Fibroblast of skin of left quadriceps (primary cell): Measurements from ENCODE around the gene NAGLU.
"Not testable (repeated sequence)": the region's sequence is repeated elsewhere in the genome, so short reads cannot be mapped to it uniquely, and the experiment has no call there.

Source experiments
- DNase-seq, 2 experiments: peaks; one replicate each; pipeline ENCODE4 v3.0.0-alpha.2; 2013; ENCODE audit warnings: low read depth in 2 of 2

NAGLU gene

GRCh38 chr17:42521666-42522262, 14.3 kb upstream of the NAGLU start:
- DNase-seq: no peak

DNA sequence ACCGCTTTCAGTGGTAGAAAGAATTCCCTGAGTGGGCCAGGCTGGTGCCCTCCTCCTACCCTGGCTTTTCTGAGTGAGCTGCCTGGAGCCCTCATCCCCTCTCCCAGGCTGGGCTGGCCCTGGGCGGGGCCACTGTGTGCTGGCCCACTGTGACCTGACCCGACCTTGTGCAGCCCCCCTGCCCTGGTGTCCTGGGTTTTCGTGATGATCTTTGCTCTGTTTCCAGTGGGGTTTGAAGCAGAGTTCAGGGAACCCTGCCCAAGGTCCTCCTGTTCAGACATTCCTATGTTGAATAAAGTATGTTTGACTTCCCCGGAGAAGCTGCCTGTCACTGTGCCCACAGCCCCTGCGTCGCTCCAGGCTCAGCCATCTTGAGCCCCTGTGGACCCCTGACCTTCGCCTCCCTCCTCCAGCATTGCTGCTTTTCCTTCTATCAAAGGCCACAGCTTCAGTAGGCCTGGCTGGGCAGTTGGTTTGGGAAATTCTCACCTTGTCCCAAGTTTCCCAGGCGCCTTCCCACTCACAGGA, 13.7 kb upstream of the NAGLU start:
- DNase-seq: no peak

DNA sequence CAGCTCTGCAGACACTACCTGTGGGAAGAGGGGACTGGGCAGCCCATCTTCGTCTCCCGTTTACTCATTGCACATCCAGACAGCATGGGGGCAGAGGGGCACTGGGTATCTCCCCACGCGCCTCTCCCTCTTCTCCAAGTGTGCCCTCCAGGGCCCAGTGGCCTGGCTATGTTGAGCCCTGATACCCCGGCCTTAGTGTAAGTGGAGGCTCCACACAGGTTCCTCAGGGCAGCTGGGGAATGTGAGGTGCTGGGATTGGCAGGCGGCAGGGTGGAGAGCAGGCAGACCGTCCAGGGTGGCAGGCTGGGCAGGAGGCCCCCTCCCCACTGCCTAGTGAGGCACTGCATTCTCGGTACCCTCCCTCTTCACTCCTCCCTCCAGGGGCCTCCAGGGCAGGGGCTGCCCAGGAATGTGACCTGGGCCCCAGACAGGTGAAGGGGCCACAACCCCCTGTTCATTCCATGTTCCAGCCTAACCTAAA, 13.2 kb upstream of the NAGLU start:
- DNase-seq: no peak

DNA sequence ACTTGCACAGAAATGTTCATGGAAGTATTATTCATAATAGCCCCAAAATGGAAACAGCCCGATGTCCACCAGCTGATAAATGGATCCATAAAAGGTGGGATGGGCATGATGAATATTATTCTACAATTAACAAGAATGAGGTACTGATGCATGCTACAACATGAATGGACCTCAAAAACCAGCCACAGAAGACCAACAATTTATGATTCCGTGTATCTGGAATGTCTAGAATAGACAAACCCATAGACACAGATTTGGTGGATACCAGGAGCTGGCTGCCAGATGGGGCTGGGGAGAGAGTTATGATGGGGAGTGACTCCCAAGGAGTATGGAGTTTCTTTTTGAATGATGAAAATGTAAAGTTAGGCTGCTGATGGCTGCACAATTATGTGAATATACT, 10.8 kb upstream of the NAGLU start:
- peak; percentile 83 to 84 for DNase-seq

DNA sequence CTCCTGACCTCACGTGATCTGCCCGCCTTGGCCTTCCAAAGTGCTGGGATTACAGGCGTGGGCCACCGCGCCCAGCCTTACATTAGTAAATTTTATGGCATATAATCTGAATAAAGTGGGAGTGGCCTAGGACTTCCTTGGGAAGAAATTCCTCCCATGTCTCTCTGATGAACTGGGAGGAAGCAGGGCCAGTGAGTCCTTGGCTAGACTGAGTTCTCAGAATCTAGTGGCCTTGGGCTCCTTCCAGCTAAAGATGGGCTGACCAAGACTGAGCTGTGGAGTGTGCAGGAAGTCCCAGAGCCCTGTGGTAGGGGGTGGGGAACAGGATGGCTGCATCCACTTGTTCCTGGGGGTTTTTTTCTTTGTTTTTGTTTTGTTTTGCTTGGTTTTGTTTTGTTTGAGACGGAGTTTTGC, 10.0 kb upstream of the NAGLU start:
- DNase-seq: no peak

GRCh38 chr17:42527932-42528331, 8.1 kb upstream of the NAGLU start:
- no peak for DNase-seq

GRCh38 chr17:42529061-42529460, 7.0 kb upstream of the NAGLU start:
- no peak for DNase-seq

DNA sequence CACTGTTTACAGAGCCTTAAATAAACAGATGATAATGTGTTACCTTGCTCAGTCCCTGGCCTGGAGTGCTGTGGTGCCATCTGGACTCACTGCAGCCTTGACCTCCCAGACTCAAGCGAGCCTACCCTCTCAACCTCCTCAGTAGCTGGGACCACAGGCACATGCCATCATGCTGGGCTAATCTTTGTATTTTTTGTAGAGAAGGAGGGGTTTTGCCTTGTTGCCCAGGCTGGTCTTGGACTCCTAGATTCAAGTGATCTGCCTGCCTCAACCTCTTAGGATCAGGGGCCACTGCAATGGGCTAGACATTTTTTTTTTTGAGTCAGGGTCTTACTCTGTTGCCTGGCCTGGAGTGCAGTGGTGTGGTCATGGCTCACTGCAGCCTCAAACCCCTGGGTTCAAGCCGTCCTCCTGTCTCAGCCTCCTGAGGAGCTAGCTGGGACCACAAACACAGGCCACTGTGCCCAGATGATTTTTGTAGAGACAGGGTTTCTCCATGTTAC, 5.0 kb upstream of the NAGLU start:
- no peak for DNase-seq

DNA sequence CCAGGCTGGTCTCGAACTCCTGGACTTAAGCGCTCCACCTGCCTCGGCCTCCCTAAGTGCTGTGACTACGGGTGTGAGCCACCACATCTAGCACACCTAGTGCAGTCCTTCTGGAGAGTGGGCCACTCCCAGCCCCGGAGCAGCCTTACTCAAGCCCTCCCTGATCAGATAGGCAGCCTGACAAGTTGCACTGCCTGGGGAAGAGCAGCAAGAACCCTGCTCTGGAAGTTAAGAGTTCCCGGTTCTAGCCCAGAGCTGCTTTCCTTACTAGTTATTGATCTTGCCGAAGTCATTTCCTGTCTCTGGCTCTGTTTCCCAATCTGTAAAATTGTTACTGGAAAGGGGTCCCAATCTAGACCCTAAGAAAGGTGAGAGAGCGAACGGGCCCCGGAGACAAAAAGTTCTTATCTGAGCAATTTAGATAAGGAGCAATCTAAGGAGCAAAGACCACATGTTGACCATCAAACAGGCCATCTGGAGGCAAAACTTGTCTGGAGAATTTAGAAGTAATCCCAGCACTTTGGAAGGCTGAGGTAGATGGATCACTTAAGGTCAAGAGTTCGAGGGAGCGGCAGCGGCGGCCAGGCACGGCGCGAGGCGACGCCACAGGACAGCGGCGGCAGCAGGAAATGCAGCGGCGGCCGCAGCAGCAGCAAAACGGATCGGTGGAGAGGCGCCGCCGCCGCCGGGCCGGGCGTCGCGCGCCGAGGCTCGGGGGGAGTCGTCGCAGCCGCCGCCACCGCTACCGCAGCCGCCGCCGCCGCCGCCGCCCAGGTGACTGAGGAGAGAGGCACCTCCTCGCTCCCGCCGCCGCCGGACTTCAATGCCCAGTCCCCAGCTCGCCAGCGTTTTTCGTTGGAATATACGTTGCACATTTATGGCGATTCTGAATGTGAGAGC, 4.3 kb upstream of the NAGLU start:
- no peak for DNase-seq

DNA sequence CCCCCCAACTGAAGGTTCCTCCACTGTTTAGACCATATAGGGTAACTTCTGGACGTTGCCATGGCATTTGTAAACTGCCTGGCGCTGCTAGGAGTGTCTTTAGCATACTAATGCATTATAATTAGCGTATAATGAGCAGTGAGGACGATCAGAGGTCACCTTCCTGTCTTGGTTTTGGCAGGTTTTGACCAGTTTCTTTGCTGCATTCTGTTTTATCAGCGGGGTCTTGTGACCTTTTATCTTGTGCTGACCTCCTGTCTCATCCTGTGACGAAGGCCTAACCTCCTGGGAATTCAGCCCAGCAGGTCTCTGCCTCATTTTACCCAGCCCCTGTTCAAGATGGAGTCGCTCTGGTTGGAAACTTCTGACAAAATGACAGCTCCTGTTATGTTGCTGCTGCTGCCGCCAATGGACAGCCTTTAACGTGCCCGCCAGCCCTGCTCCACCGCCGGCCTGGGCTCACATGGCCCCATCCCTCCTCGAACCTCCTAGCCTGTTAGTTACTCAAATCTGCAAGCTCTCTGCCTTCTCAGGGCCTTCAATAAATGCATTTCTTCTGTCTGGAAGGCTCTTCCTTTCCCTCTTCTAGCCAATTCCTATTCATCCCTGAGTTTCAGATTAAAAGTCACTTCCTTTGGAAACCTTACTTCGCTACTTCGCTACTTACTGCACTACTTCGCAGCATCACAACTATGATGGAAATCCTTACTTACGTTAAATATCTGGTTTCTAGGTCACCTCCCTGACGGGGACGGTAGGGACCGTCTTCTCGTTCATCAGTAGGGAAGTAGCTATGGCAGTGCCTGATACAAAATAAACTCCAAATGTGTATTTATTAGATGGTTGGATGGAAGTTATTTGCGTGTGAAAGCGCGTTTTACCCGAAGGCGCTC, 640 bp upstream of the NAGLU start:
- DNase-seq: no peak

DNA sequence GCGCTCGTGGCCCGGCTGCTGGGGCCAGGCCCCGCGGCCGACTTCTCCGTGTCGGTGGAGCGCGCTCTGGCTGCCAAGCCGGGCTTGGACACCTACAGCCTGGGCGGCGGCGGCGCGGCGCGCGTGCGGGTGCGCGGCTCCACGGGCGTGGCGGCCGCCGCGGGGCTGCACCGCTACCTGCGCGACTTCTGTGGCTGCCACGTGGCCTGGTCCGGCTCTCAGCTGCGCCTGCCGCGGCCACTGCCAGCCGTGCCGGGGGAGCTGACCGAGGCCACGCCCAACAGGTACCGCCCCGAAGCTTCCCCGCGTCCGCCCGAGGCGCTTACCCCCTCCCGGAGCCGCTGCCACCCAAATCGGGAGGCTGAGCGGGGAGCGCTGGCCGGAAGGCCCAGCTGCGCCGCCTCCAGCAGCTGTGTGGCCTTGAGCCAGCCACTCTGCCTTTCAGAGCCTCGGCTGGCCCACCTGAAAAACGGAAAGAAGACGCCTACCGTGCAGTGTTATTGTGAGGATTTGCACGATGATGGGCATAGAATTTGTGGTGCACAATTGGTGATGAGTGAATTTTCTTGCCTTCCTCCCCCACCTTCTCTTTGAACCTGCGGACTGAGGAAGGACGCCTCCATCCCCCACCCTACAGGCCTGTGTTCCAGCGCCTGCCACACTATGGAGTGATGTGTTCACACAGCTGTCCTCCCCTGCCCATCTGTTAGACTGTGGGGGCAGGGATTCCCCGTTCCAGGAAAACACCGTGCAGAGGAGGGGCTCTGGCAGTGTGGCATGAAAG, 523 bp downstream of the NAGLU start:
- no peak for DNase-seq

- DNase-seq: no peak
Measured at GRCh38 chr17:42537156-42537805, 1.2 kb downstream of the NAGLU start.

- DNase-seq: no peak
Measured at GRCh38 chr17:42537826-42538451, 1.9 kb downstream of the NAGLU start.

GRCh38 chr17:42538482-42538881, 2.4 kb downstream of the NAGLU start:
- DNase-seq: no peak

- not testable (repeated sequence) for DNase-seq
Measured at GRCh38 chr17:42540558-42540957, 4.5 kb downstream of the NAGLU start.

GRCh38 chr17:42541041-42541833, 5.2 kb downstream of the NAGLU start:
- no peak for DNase-seq

- no peak for DNase-seq
Measured at GRCh38 chr17:42543190-42544079, 7.4 kb downstream of the NAGLU start.

- no peak for DNase-seq
Measured at GRCh38 chr17:42544874-42545283, 8.8 kb downstream of the NAGLU start.
